Measurements from ENCODE around the gene HM13. TPM values are rescaled to one million over a fixed set of nuclear protein-coding genes. Genes with fewer than 3 reads are reported as not detected.
A peak's percentile ranks its signal among the peaks of the same experiment; 100 is the strongest.

Gene HM13
- total and polyA plus RNA-seq, 2 of the 13 experiments (the other 11 are each of a cell fraction or from before 2014, with no cell fraction given): 118 to 243 TPM

- TF ChIP-seq ZKSCAN1 (IDR thresholded peaks at IDR 0.05; ENCODE audit: low read length) (no peak), RCOR2 (CRISPR knock-in tag; IDR thresholded peaks at IDR 0.05) (0 out of 2 replicates have a peak, but pooled peaks have one; percentile 20), ZNF781 (CRISPR knock-in tag; IDR thresholded peaks at IDR 0.05; ENCODE audit: borderline replicate concordance, not compliant biosample characterization) (peak; percentile 76), JUNB (CRISPR knock-in tag; IDR thresholded peaks at IDR 0.05; ENCODE audit: borderline replicate concordance) (no peak; the same call in 1 of the 2 replicates), MXD4 (CRISPR knock-in tag; IDR thresholded peaks at IDR 0.05) (0 out of 2 replicates have a peak, but pooled peaks have one; percentile 6), ZNF263 (CRISPR knock-in tag; IDR thresholded peaks at IDR 0.05) (no peak), ISX (CRISPR knock-in tag; conservative IDR thresholded peaks at IDR 0.05) (no peak), HNF1A (IDR thresholded peaks at IDR 0.05; ENCODE audit: low read depth) (no peak), HNF1A (CRISPR knock-in tag; IDR thresholded peaks at IDR 0.05; ENCODE audit: borderline replicate concordance) (no peak), ZBTB34 (CRISPR knock-in tag; IDR thresholded peaks at IDR 0.05) (no peak), MBNL3 (CRISPR knock-in tag; conservative IDR thresholded peaks at IDR 0.05) (no peak), ZNF124 (CRISPR knock-in tag; IDR thresholded peaks at IDR 0.05) (peak; percentile 19; the same call in 1 of the 2 replicates), SMAD1 (CRISPR knock-in tag; IDR thresholded peaks at IDR 0.05; ENCODE audit: borderline replicate concordance, low read depth) (no peak; the same call in 1 of the 2 replicates), ZNF891 (CRISPR knock-in tag; IDR thresholded peaks at IDR 0.05) (peak; percentile 76; the same call in 1 of the 2 replicates), SP5 (CRISPR knock-in tag; IDR thresholded peaks at IDR 0.05; ENCODE audit: borderline replicate concordance, low read depth) (no peak; the same call in 1 of the 2 replicates), LBX2 (CRISPR knock-in tag; IDR thresholded peaks at IDR 0.05; ENCODE audit: borderline replicate concordance) (no peak), RERE (CRISPR knock-in tag; IDR thresholded peaks at IDR 0.05; ENCODE audit: low read depth) (0 out of 2 replicates have a peak, but pooled peaks have one; percentile 9), ZNF598 (CRISPR knock-in tag; IDR thresholded peaks at IDR 0.05; ENCODE audit: borderline replicate concordance) (no peak)
These were observed 59.5 kb downstream of the HM13 start (continued) for GRCh38 chr20:31573555-31574321.

Measured in HepG2 (cell line).